NCI-H226 (cell line): ENCODE measurements around the gene CFL1.
A peak's percentile ranks its signal among the peaks of the same experiment; 100 is the strongest.
"Not testable (repeated sequence)": the region's sequence is repeated elsewhere in the genome, so short reads cannot be mapped to it uniquely, and the experiment has no call there.

ENCODE experiments used
- DNase-seq: peaks from one replicate; pipeline ENCODE4 v3.0.0-alpha.2; 2015

Gene CFL1

GRCh38 chr11:65856689-65857499, 1.1 kb downstream of the CFL1 start:
- DNase-seq = peak; percentile 68

- DNase-seq = no peak
Measured at GRCh38 chr11:65855927-65856363, 2.0 kb downstream of the CFL1 start.

- DNase-seq = no peak
Measured at GRCh38 chr11:65854852-65855837, 2.8 kb downstream of the CFL1 start.

- no peak for DNase-seq
Measured at GRCh38 chr11:65854161-65854592, 3.8 kb downstream of the CFL1 start.

GRCh38 chr11:65853246-65853979, 4.6 kb downstream of the CFL1 start:
- DNase-seq = no peak

DNA sequence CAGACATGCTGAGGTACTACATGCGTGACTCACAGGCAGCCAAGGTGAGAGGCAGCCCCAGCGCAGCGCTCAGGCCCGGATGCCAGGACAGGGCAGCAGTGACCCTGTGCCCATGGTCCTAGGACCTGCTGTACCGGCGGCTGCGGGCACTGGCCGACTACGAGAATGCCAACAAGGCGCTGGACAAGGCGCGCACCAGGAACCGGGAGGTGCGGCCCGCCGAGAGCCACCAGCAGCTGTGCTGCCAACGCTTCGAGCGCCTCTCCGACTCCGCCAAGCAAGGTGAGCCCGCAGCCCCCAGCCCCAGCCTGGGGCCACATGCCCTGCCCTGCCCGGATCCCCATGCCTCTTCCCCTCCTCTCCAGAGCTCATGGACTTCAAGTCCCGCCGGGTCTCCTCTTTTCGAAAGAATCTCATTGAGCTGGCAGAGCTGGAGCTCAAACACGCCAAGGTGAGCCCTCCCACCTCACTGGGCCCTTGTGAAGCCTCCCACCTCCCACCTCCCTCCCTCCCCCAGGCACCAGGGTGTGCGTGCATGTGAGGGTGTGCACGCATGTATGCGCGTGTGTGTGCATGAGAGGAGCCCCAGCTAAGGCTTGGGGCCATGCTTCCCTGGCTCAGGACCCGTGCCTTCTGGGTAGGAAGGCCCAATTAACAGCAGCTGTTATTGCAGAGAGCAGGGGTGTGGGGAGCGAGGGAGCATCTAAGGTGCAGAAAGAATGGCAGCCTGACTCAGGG, 5.3 kb downstream of the CFL1 start:
- DNase-seq = no peak

GRCh38 chr11:65851811-65852507, 6.0 kb downstream of the CFL1 start:
- DNase-seq = no peak

GRCh38 chr11:65851083-65851579, 6.8 kb downstream of the CFL1 start:
- DNase-seq = no peak

- DNase-seq = no peak
Measured at GRCh38 chr11:65850217-65851082, 7.5 kb downstream of the CFL1 start.

GRCh38 chr11:65849771-65850216, 8.2 kb downstream of the CFL1 start:
- no peak for DNase-seq

DNA sequence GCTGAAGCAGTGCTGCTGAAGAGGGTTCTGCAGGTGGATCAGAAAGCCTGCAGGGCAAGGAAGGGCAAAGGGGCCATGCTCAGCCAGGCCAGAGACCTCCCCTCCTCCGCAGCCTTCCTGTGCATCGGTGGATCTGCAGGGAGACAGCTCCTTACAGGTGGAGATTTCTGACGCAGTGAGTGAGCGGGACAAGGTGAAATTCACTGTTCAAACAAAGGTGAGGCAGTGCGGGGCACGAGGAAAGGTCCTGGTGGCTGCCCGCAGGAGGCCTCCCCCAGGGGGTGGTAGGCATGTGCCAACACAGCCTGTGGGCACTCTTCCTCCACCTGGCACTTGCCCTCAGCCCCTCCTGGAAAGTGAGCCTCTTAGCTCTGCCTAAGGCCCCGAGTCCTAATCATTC, 8.6 kb downstream of the CFL1 start:
- no peak for DNase-seq

DNA sequence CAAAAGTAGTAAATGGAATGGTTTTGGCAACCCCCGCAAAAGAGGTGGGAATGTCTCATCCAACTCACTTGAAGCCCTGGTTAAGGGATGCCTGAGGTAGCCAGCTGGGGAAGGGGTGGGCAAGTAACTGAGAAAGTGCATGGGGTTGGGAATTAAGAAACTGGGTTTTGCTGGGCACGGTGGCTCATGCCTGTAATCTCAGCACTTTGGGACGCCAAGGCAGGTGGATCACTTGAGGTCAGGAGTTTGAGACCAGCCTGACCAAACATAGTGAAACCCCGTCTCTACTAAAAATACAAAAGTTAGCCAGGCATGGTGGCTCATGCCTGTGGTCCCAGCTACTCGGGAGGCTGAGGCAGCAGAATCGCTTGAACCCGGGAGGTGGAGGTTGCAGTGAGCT, 9.3 kb downstream of the CFL1 start:
- not testable (repeated sequence) for DNase-seq

- no peak for DNase-seq
Measured at GRCh38 chr11:65847746-65848145, 10.2 kb downstream of the CFL1 start.

DNA sequence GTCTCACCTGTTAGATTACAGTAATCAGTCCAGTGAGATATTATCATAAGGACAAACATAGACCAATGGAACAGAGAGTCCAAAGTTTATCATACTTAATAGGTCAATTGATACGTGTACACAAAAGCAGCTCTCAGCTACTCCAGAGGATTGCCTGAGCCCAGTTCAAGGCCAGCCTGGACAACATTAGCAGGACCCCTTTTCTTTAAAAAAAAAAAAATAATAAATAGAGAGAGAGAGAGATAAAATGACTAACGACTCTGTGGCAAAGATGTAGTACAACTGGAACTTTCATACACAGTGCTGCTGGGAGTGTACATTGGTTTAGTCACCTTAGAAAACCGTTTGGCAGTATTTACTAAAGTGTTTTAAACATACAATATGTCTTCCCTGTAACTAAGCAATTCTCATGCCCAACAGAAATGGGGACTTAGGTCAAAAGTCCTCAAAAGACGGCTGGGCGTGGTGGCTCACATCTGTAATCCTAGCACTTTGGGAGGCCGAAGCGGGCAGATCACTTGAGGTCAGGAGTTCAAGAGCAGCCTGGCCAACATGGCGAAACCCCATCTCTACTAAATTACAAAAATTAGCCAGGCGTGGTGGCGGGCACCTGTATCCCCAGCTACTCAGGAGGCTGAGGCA, 13.6 kb downstream of the CFL1 start:
- DNase-seq = no peak

GRCh38 chr11:65843811-65844210, 14.2 kb downstream of the CFL1 start:
- DNase-seq = no peak

DNA sequence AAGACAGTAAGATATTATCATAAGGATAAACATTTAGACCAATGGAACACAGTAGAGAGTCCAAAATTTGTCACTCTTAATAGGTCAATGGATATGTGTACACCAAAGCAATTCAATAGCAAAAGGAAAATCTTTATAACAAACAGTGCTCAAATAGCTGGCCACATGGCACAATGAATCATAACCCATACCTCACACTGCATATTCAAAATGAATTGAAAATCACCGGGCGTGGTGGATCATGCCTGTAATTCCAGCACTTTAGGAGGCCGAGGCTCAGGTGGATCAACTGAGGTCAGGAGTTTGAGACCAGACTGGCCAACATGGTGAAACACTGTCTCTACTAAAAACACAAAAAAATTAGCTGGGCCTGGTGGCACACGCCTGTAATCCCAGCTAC, 15.8 kb downstream of the CFL1 start:
- DNase-seq = no peak

GRCh38 chr11:65834202-65834601, 23.8 kb downstream of the CFL1 start:
- DNase-seq = no peak

DNA sequence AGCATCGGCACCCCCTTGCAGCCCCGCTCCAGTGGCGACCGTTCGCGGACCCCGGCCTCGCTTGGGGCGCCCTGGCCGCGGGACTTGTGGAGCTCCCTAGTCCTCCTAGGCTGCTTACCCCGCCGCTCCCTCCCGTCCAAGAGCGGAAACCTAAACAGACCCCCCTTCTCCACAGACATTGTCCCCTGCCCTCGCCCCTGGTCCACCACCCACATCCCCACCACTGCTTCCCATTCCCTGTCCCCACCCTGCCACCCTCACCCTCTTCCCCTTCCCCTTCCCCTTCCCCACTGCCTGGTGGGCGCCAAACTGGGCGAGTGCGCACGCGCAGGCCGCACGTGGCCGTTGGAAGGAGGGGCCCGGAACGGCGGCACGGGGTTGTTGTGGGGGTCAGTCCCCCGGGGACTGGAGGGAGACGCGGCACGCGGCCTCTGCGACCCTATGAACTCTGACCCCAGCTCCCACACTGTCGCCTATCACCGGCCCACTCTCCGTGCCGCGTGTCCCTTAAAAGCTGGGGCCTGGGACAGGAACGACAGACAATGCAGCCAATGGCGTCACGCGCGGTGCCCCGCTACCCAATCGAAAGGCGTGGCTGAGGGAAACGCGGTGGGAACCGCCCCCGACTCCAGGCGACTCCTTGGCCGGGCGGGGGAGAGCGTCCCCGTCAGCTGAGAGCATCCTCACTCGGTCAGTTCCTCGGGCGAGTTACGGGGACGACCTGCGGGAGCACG, 24.5 kb downstream of the CFL1 start, which contains the start of gene SNX32:
TSS of gene SNX32 (plus strand) at position 667 of the 734 bp plus-strand sequence. CDS start 103 bp downstream, outside the sequence.
- peak; percentile 75 for DNase-seq

GRCh38 chr11:65832231-65832630, 25.7 kb downstream of the CFL1 start:
- not testable (repeated sequence) for DNase-seq
